SKM-1 treated with dmso at 0.1 percent for 144 hours (cell line): ENCODE measurements around the gene SAMD4A.

Source experiments
- DNase-seq: peaks from one replicate; lab custom pipeline; 2025; ENCODE audit not compliant: unreplicated experiment; lab: John Stamatoyannopoulos, UW

SAMD4A gene

DNA sequence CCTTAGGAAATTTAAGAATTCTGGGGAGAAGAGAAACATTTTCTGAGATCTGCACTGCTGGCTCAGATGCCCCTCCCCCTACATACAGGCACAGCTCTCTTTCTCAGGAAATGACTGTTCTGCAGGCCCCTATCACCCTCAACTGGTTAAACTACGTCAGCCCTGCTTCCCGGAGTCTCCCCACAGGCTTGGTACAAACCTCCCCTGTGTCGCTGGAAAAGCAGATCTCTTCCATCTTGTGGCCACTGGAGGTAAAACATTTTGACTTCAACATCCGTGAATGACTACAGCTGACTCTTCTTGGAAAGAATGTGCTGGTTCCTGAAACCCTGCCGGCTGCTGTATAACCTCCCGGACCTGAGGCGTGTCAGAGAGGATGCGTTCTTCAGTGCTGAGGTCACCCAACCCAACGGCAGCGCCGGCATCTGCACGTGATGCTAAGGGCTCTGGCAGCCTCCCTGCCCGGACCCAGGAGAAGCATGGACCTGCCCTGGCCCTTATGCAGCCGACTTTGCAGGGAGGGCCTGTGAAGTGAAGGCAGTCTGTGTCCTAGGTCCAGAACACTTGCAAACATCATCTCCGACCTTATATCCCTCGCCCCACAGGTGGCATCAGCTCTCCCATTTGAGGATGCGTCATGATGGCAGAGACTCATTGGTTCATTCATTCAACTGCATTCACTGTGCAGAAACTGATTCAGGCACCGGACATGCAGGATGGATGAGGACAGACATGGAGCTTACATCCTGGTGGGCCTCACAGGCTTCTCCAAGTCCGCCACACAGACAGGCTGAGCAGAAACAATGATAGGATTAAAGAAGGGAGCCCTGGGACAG, 206.5 kb downstream of the SAMD4A start:
- peak; percentile 41 for DNase-seq

DNA sequence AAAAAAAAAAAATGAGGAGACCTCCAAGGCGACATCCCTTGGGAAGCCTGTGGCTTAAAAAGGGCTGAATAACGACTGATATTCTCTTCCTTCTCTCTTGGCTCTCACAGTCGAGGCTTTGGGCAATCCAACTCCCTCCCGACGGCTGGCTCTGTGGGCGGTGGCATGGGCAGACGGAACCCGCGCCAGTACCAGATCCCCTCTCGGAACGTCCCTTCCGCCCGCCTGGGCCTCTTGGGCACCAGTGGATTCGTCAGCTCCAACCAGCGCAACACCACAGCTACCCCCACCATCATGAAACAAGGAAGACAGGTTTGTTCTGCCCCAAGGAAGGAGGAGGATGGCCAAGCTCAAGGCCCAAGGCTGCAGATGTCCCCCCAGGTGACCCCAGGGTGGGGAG, 207.9 kb downstream of the SAMD4A start:
- DNase-seq, result no peak

DNA sequence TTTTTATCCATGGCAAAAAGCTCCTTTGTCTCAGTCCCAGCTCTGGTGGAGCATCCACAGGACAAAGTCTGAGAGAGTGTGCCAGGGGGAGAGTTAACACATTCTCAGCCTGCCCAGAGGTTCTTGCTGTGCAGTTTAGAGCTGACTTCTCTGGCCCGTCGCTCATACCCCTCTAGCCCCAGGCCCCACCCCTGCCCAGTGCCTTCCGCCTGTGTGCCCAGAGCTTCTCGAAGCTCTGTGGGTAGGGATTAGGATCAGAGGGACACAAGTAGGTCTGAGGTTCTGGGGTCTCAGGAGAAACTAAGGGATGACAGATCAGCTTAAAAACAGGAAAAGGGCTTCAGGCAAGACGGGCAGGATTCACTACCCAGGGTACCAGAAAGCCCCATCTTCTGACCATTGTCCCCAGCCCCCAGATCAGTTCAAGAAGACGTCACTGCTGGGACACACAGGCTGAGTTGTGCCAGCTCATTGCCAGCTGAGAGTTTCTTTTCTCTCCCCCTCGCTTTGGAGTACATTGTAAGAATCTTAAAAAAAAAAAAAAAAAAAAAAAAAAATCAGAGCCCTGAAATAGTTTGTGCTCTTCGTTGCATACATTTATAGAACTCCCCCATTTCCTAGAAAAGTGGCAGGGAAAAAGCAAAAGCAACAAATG, 208.7 kb downstream of the SAMD4A start:
- no peak for DNase-seq

DNA sequence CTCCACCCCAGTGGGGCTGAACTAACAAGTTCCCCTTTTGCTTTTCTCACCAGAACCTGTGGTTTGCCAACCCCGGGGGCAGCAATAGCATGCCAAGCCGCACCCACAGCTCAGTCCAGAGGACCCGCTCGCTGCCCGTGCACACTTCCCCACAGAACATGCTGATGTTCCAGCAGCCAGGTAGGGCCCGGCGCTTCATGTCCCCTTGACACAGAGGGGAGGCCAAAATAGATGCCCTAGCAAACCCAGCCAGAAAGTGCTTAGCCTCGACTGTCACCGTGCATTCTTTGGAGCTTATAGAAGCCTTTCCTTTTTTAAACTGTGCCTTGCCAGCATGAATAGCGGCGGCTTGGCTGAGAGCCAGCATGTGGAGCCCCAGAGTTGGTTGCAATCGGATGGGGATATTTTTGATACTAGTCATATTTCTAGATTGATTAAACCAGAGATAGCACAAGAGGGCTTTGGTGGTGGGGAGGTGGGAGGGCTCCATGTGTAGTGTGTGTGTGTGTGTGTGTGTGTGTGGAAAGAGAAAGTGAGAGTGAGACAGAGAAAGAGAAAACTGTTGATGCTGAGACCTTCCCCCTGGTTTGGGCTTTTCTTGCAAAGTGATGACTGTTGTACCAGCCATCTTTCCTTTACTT, 209.6 kb downstream of the SAMD4A start:
- peak; percentile 5 for DNase-seq

DNA sequence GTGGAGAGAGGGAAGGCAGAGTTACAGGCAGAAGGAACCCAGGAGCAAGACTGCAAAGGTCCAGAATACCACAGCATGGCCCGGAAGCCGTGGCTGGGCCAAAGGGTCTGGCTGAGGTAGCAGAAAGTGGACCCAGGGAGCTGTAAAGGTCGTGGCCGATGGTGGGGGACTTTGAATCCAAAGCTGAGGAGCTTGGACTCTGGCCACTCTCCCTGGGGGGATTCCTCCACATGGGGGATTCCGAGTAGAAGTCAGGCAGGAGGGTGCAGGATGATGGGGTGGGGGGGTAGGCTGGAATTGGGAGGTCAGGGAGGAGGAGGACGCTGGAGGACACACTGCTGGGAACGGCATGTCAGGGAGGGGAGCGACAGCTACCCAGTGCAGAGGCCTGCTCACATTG, 210.5 kb downstream of the SAMD4A start:
- no peak for DNase-seq

DNA sequence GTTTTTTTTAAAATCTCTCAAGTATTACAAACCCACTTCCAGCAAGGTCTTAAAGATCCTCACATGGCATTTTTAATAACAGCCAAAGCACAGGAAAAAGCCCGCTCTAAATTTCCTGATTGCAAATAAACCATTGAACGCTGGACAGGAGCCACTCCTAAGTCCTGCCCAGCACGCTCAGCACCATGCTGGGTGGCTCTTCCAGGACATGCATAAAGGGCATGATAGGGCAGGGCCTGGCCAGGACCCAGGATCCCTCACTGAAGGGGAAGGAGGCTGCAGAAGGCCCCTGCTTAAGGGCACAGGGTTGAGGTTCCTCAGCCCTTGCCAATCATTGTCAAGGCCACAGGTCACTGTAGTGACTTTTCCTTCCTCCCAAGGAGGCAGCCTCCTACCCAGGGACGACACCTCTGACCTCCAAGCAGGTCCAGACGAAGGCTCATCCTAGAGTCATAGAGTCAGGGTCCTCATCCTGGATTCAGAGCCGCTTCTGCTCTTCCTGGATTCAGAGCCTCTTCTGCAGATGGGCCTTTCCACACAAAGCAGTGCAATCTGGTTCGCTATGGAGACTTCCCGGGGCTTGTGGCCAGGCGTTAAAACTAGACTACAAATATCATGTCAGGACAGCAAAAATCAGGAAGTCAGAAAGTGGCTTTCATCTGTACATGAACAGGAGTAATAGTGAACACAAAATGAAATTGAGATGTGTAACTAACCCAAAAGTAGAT, 211.9 kb downstream of the SAMD4A start:
- DNase-seq, result no peak

DNA sequence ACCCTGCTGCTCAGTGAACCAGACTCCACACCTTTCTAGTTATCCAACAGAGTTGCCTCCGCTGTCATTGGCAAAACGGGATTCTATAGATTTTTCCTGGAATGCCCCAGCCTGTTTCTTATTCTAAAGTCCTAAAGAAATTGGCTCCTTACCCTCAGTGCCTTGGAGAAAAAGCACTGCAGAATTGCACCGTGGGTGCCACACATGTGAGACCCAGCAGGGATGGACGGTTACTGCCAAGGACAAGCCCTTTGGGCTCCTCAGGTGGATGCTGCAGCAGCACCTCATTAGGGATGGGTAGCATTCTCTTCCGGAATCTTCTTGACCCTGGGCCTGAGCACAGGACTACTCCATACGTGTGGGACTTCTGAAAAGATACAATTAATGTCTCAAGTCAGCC, 214.2 kb downstream of the SAMD4A start:
- no peak for DNase-seq

DNA sequence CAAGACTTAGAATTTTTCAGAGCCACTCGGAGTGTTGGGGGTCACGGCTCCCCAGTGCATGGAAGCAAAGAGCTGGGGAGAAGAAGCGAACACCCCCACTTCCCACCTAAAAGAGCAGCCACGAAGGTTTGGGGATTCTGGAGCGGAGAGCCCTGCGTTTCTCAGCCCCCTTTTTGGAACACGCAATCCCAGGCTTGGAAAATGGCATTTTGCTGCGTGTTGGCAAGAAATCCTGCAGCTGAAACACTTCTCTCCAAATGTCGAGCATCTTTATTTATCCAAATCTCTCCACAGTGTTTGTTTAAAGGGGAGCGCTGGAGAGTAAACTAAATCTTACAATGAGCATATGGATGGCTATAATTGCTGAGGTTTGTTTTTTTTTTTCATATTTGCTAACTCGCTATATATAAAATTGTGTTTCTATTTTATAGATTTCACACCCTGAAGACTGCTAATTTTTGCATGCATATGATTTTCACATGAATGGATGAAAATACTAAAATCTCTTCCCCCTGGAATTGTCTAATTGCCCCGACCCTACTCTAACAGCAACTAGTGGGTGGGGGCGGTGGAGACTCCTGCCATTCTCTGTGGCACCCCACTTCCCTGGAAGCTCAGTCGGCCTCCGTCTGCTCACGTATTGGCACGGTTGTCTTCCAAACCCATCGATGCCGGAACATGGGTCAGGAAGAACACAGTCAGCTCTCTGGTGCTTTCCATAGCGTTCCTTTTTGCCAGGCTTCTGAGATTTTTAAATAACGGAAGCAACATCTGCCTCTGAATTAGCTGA, 215.2 kb downstream of the SAMD4A start:
- DNase-seq, result no peak

DNA sequence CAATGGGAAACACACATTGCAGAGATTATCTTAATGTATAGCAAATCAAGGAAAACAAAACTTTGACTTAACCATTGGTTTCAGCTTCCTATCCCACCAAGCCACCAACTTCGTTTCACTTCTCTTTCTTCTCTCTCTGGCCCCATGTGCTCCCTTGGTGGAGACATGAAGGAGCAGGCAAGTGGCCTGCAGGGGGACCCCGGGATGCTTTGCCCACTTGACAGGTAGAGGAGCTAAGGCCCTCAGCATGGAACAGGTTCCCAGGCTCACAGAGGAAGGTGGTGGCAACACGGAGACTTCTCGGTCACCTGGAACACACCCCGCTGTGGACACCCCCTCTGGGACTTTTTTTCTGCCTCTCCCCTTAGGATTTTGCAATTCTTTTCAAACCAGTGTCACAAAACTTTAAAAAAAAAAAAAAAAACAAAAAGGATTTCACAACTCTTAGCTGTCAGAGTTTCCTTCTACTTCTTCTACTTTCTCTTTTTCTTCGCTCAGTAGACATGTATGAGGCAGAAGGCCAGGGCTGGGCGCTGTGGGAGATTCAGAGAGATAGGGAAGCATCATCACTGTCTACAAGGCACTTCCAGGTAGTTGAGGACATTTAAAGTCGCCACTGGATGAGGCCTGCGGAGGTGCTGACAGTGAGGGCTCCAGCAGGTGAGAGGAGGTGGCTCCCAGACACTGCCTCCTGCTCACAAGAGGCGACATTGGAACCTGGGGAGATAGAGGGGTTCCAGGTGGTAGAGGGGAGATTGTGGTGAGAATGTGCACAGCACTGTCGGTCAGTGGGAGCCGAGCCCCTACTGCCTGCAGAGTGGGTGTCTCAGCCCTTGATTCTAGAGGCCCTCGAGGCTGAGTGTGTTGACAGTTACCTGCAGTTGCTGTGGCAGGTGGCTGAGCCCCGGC, 216.1 kb downstream of the SAMD4A start:
- peak; percentile 7 for DNase-seq

DNA sequence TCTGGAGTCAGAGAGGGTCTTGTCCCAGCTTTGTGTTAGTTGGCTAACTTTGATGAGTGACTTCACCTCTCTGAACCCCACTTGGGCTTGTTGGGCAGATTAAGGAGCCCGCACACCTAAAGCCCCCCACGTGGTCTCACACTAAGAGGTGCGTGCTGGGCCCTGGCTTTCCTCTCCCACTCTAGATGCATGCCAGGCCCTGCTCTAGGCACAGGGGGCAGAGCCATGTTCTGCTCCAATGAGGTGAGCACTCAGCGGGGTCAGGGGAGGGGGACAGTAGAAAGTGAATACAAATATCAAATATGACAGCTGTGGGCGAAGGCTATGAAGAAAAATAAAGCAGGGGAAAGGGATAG, 216.7 kb downstream of the SAMD4A start:
- no peak for DNase-seq

DNA sequence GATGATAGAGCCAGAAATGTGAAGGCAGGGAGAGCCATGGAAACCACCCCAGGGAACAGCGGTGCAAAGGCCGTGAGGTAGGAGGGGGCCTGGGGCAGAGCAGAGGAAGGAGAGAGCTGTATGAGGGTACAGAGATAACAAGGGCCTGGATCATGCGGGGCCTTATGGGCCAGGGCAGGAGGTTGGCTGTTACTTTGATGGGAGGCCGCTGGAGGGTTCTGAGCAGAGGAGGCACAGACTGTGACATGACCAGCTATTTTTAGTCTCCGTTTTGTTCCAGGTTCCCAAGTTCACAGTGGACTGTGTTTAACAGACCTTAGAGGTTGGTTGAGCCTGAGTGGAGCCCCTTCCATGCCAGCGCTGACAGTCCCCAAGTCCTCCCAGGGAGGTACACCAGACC, 217.1 kb downstream of the SAMD4A start:
- DNase-seq, result no peak

DNA sequence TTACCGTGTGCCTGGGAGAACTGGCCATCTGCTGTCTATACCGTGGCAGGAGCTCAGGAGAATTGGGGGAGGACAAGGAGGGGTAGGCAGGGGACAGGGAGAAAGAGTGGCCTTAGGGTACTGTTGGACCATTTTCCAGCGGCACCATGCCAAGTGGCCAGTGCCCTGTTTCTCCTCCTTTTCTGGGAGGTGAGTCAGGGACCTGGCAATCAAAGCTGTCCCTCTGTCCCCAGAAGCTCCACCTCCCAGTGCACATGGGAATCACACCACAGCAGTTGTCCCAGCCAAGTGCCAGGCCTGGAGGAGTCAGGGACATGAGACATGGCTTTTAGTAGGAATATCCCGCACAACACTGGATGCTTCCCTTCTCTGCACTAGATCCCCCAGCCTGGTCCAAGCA, 217.7 kb downstream of the SAMD4A start:
- DNase-seq, result no peak

DNA sequence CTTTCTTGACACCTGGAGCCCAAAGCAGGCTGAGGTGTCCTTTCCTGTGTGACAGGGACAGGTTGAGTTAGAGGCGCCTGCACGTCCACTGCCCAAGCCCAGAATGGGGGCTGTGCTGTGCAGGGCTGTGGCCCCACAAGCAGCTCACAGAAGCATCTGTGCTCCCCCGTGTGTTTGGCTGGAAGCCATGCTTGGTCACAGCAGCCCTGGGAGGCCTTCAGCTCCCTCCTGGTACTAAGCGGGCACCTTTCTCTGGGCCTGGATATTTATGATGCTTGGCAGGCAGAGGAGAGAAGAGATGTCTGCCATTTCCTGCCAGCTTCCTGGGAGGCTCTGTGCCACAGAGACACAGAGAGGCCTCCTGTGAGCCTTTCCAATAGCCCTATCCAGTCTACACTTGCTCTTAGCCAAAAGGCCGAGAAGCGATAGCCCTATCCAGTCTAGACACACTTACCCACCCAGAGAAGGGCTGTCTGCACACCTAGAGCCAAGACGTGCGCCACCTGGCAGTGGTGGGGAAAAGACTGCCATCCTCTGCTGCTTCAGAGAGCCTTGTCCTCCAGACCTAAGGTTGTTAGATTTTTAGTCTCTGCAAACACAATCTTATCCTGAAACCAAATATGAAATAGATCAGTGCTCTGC, 218.3 kb downstream of the SAMD4A start:
- no peak for DNase-seq

DNA sequence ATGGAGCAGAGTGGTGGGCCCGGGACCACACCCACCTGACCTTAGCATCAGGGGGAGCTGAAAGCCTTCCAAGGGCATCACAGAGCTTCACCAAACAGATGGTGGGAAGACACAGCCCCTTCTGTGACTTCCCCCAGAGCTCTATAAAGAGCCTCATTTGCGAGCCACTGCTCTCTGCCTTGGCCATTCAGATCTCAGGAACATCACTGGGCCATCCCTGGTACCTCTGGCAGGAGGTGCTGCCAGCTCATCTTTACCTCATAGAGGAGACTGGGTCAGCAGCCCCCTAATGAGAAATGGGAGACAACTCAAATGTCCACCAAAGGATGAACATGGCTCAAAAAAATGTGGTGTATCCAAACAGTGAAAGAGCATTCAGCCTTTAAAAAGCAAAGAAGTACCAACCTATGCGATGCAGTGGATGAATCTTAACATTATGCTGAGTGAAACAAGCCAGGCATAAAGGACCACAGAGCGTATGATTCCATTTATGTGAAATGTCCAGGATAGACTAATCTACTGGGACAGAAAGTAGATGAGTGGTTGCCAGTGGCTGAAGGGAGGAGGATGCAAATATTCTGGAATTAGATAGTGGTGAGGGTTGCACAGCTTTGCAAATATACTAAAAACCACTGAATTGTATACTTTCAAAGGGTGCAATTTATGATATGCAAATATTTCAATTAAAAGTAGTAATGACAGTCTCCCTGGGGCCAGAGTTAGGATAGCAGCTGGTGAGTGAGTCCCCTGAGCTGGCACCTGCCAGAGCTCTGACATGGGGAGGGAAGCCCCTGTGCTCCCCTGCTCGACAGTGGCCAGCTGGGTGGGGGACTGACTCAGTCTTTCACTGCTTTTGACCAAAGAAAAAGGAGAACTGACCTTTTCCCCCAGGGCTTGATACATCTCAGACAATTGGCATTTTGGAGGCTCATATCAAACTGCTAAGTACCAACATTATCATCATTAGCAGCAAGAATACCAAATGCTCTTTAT, 219.1 kb downstream of the SAMD4A start:
- no peak for DNase-seq

DNA sequence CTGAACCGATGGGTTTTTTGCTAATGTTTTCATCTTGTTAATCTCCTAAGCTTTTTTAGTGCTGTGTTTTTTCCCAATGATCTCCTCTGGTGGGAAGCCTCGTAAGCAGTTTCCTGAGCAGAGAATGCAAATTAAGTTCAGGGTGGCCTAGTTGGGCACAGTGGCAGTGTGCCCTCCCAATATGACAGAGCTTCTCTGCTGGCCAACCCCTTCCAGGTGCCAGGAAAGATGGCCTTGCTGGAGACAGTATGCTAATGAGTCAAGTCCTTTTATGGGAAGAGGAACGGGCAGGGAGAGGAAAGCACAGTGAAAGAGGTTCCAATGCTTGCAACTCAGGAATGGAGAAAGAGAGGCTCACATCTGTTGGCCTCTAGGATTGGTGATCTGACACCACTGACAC, 219.9 kb downstream of the SAMD4A start:
- no peak for DNase-seq

DNA sequence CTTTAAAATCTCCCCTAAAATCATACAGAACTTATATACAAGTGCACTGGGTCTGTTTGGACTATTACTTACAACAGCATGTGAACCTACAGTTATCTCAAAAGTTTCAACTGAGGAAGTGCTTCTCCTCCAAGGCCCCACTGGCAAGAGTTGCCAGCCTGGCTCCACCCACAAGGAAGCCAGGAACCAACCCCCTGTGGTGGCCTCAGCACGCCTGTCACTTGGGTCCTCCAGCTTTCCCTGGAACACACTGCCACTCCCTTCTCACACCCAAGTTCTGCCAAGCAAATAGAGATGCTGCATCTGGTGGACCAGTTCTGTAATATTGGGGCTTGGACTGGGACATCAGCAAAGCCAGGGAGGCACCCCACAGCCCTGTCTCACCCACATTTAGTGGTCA, 220.3 kb downstream of the SAMD4A start:
- no peak for DNase-seq

DNA sequence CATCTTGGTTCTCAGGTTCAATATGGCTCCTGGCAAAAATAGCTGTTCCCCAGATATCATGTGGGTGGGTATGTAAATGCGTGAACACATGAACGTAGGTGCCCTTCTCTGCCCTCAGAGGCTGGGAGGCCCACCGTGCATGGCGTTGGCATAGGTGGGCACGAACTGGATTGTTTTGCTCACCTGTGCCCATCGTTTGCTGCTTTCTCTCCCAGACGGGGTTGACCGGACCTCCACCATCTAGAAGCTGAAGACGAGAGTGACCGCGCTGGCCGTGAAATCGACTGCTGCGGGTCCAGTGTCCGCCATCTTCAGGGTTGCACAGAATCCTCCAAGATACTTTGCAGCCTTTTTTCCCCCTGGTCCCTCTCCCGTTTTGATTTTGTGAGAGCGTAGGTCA, 221.8 kb downstream of the SAMD4A start:
- DNase-seq, result no peak

DNA sequence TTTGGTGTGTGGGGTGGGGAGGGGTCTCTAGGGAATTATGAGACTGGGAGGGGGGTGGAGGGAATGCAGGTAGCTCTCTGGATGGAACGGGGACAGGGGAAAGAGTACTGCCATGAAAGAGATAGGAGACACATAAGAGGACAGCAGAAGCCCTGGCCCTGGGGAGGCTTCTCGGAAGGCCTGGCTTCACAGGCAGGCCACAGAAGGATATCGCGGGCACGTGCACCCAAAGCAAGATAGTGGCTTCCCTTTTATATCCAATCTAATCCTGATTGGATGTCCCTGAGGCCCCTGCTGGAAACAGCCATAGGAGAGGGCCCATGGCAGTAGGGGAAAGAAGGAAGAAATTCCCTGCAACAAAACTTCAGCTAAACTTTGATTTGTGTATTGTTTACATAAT, 222.2 kb downstream of the SAMD4A start:
- no peak for DNase-seq
